ENCODE data around the gene ZNF618.

DNA sequence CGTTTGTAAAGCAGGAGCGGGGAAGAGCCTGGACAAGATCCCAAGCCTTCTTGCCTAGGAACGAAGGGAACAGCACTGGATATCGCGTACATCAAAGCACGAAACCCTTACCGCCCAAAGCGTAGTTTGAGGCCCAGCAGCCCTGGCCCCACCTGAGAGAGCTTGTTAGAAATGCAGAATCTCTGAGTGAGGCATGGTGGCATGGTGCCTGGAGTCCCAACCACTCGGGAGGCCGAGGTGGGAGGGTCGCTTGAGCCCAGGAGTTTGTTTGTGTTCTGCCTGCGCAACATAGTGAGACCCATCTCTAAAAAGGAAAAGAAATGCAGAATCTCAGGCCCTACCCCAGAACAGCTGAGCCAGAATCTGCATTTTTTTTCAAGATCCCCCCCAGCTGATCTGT, 111.4 kb downstream of the ZNF618 start:
- TF ChIP-seq, protein P1, sequence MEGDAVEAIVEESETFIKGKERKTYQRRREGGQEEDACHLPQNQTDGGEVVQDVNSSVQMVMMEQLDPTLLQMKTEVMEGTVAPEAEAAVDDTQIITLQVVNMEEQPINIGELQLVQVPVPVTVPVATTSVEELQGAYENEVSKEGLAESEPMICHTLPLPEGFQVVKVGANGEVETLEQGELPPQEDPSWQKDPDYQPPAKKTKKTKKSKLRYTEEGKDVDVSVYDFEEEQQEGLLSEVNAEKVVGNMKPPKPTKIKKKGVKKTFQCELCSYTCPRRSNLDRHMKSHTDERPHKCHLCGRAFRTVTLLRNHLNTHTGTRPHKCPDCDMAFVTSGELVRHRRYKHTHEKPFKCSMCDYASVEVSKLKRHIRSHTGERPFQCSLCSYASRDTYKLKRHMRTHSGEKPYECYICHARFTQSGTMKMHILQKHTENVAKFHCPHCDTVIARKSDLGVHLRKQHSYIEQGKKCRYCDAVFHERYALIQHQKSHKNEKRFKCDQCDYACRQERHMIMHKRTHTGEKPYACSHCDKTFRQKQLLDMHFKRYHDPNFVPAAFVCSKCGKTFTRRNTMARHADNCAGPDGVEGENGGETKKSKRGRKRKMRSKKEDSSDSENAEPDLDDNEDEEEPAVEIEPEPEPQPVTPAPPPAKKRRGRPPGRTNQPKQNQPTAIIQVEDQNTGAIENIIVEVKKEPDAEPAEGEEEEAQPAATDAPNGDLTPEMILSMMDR (conservative IDR thresholded peaks at IDR 0.05; ENCODE audit: low read depth in 2 of 2) = no peak
- TF ChIP-seq JUNB (IDR thresholded peaks at IDR 0.05; ENCODE audit: unreplicated experiment) (no peak), EZH2 (IDR thresholded peaks at IDR 0.05; ENCODE audit: low read depth, unreplicated experiment) (no peak), POLR2AphosphoS5 (IDR thresholded peaks at IDR 0.05; ENCODE audit: low read depth) (no peak), REST (IDR thresholded peaks at IDR 0.05; ENCODE audit: unreplicated experiment) (no peak)
